Activated CD8-positive, alpha-beta memory T cell treated with anti-CD3 and anti-CD28 coated beads, Interleukin-2, amount 50 U/mL, for 1 hour (primary cell): ENCODE results near the gene PLCXD1.
A peak's percentile ranks its signal among the peaks of the same experiment; 100 is the strongest.
"Not testable (repeated sequence)": the region's sequence is repeated elsewhere in the genome, so short reads cannot be mapped to it uniquely, and the experiment has no call there.

Source experiments
- DNase-seq: peaks from one replicate; pipeline ENCODE4 v3.0.0-alpha.2; 2020; ENCODE audit errors: extremely low read depth

Gene PLCXD1

GRCh38 chrX:316351-317325, 35.5 kb downstream of the PLCXD1 start:
- no peak for DNase-seq

- DNase-seq = no peak
Observed at GRCh38 chrX:317424-318067, 36.4 kb downstream of the PLCXD1 start.

- DNase-seq = peak; percentile 100
Observed at GRCh38 chrX:318068-318738, 37.0 kb downstream of the PLCXD1 start.

- DNase-seq = peak; percentile 97
Observed at GRCh38 chrX:318739-319578, 37.8 kb downstream of the PLCXD1 start, which contains the start of gene GTPBP6. Gene GTPBP6 (minus strand): TSS chrX:318796. CDS start chrX:318787, 9 bp downstream.

- DNase-seq = no peak
Observed at GRCh38 chrX:319579-320125, 38.5 kb downstream of the PLCXD1 start.

- DNase-seq = no peak
Observed at GRCh38 chrX:320126-320783, 39.1 kb downstream of the PLCXD1 start.

- no peak for DNase-seq
Observed at GRCh38 chrX:323721-324628, 42.8 kb downstream of the PLCXD1 start.

GRCh38 chrX:324664-325063, 43.5 kb downstream of the PLCXD1 start:
- DNase-seq = not testable (repeated sequence)

GRCh38 chrX:327660-328126, 46.5 kb downstream of the PLCXD1 start:
- DNase-seq = no peak

- no peak for DNase-seq
Observed at GRCh38 chrX:329291-329910, 48.2 kb downstream of the PLCXD1 start.

- not testable (repeated sequence) for DNase-seq
Observed at GRCh38 chrX:330141-330725, 49.1 kb downstream of the PLCXD1 start.

- DNase-seq = no peak
Observed at GRCh38 chrX:330726-331150, 49.6 kb downstream of the PLCXD1 start.

GRCh38 chrX:331151-331824, 50.1 kb downstream of the PLCXD1 start:
- DNase-seq = no peak

GRCh38 chrX:331825-332495, 50.8 kb downstream of the PLCXD1 start:
- DNase-seq = no peak

GRCh38 chrX:332496-332860, 51.3 kb downstream of the PLCXD1 start:
- no peak for DNase-seq

GRCh38 chrX:332916-333610, 51.9 kb downstream of the PLCXD1 start:
- DNase-seq = no peak
